Measurements from ENCODE around the gene EEF1A2.

The EEF1A2 gene

GRCh38 chr20:63447320-63447719, 51.6 kb downstream of the EEF1A2 start:
- no peak for DNase-seq

- DNase-seq = no peak
These were observed 52.5 kb downstream of the EEF1A2 start for GRCh38 chr20:63446216-63447024.

GRCh38 chr20:63445075-63445734, 53.7 kb downstream of the EEF1A2 start:
- no peak for DNase-seq

- DNase-seq = no peak
These were observed 54.3 kb downstream of the EEF1A2 start for GRCh38 chr20:63444548-63444947.

GRCh38 chr20:63443606-63444395, 55.1 kb downstream of the EEF1A2 start:
- no peak for DNase-seq

- no peak for DNase-seq
These were observed 56.8 kb downstream of the EEF1A2 start for GRCh38 chr20:63442100-63442493.

- no peak for DNase-seq
These were observed 57.5 kb downstream of the EEF1A2 start for GRCh38 chr20:63441136-63442099.

- DNase-seq = no peak
These were observed 58.4 kb downstream of the EEF1A2 start for GRCh38 chr20:63440366-63440955.

GRCh38 chr20:63439866-63440265, 59.0 kb downstream of the EEF1A2 start:
- no peak for DNase-seq

GRCh38 chr20:63438121-63438520, 60.8 kb downstream of the EEF1A2 start:
- no peak for DNase-seq

Data from NCI-H1048 (cell line).